Measurements from ENCODE around the gene SLC4A2.

Gene SLC4A2

GRCh38 chr7:151051108-151051507 lies 8.3 kb upstream of the SLC4A2 start:
- no peak overlapping the region for H3K27ac ChIP-seq (ENCODE audit: extremely low read depth, low read depth, low read length)
- H3K9me3 ChIP-seq (ENCODE audit: control insufficient read depth, insufficient read depth, low read depth, low read length): no peaks in the 10 kb centered on the region
- POLR2A ChIA-PET: interaction anchor here (1.1 to 1.7 kb wide), 2 partner anchors 9 to 12 kb away, joined by 3 to 5 read pairs; no protein-coding TSS in a partner anchor
- no peak overlapping the region for H3K4me3 ChIP-seq (ENCODE audit: low read depth, low read length)
- TF ChIP-seq ZNF830 (tag by site-specific recombination; IDR thresholded peaks at IDR 0.05; ENCODE audit: low read depth) (no peak), ZNF792 (tag by site-specific recombination; IDR thresholded peaks at IDR 0.05) (no peak), ZNF670 (tag by site-specific recombination; IDR thresholded peaks at IDR 0.05; ENCODE audit: low read depth) (no peak), ZNF335 (tag by site-specific recombination; conservative IDR thresholded peaks at IDR 0.05) (no peak), ZSCAN23 (tag by site-specific recombination; IDR thresholded peaks at IDR 0.05) (no peak), ZNF548 (tag by site-specific recombination; IDR thresholded peaks at IDR 0.05) (no peak), ZNF521 (tag by site-specific recombination; IDR thresholded peaks at IDR 0.05) (no peak), ZBTB49 (tag by site-specific recombination; IDR thresholded peaks at IDR 0.05; ENCODE audit: low read depth) (no peak), ZNF560 (tag by site-specific recombination; IDR thresholded peaks at IDR 0.05; ENCODE audit: borderline replicate concordance) (no peak)
- TF ChIP-seq, protein P1, sequence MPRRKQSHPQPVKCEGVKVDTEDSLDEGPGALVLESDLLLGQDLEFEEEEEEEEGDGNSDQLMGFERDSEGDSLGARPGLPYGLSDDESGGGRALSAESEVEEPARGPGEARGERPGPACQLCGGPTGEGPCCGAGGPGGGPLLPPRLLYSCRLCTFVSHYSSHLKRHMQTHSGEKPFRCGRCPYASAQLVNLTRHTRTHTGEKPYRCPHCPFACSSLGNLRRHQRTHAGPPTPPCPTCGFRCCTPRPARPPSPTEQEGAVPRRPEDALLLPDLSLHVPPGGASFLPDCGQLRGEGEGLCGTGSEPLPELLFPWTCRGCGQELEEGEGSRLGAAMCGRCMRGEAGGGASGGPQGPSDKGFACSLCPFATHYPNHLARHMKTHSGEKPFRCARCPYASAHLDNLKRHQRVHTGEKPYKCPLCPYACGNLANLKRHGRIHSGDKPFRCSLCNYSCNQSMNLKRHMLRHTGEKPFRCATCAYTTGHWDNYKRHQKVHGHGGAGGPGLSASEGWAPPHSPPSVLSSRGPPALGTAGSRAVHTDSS (tag by site-specific recombination; IDR thresholded peaks at IDR 0.05): no peak
- peaks cover 0 to 39% of the 10 kb centered on the region in 2 experiments; a peak in 1 of 3 replicates for H3K36me3 ChIP-seq (ENCODE audit: control insufficient read depth in 2 of 2, insufficient read depth in 1 of 2, low read length in 2 of 2)
- no peaks in the 10 kb centered on the region for H3K4me1 ChIP-seq (ENCODE audit: control insufficient read depth, insufficient read depth, low read length)
- CTCF ChIA-PET: no interaction called here

GRCh38 chr7:151053096-151053495 lies 6.3 kb upstream of the SLC4A2 start:
- POLR2A ChIA-PET: interaction anchor here (0.7 kb wide), 1 partner anchor 34 kb away, joined by 4 read pairs; no protein-coding TSS in a partner anchor
- H3K27ac ChIP-seq (ENCODE audit: extremely low read depth, low read depth, low read length): no peak overlapping the region
- TF ChIP-seq ZNF114 (tag by site-specific recombination; IDR thresholded peaks at IDR 0.05) (no peak), ZBTB1 (tag by site-specific recombination; IDR thresholded peaks at IDR 0.05) (no peak), ZNF623 (tag by site-specific recombination; IDR thresholded peaks at IDR 0.05) (no peak), ZNF660 (tag by site-specific recombination; IDR thresholded peaks at IDR 0.05) (no peak), KLF10 (tag by site-specific recombination; IDR thresholded peaks at IDR 0.05) (no peak)
- TF ChIP-seq, protein P1 (tag by site-specific recombination; IDR thresholded peaks at IDR 0.05): no peak
- TF ChIP-seq, protein P2, sequence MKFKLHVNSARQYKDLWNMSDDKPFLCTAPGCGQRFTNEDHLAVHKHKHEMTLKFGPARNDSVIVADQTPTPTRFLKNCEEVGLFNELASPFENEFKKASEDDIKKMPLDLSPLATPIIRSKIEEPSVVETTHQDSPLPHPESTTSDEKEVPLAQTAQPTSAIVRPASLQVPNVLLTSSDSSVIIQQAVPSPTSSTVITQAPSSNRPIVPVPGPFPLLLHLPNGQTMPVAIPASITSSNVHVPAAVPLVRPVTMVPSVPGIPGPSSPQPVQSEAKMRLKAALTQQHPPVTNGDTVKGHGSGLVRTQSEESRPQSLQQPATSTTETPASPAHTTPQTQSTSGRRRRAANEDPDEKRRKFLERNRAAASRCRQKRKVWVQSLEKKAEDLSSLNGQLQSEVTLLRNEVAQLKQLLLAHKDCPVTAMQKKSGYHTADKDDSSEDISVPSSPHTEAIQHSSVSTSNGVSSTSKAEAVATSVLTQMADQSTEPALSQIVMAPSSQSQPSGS (tag by site-specific recombination; IDR thresholded peaks at IDR 0.05; ENCODE audit: low read depth): no peak
- CTCF ChIA-PET: no interaction called here
- H3K9me3 ChIP-seq (ENCODE audit: control insufficient read depth, insufficient read depth, low read depth, low read length): no peaks in the 10 kb centered on the region
- H3K36me3 ChIP-seq (ENCODE audit: control insufficient read depth in 2 of 2, insufficient read depth in 1 of 2, low read length in 2 of 2): peaks cover 0 to 35% of the 10 kb centered on the region in 2 experiments; a peak in 1 of 3 replicates
- no peak overlapping the region for H3K4me3 ChIP-seq (ENCODE audit: low read depth, low read length)
- H3K4me1 ChIP-seq (ENCODE audit: control insufficient read depth, insufficient read depth, low read length): no peaks in the 10 kb centered on the region
